H1 (cell line): ENCODE results near the gene KPNA4. TPM values are rescaled to one million over a fixed set of nuclear protein-coding genes. Genes with fewer than 3 reads are reported as not detected.
"Not testable (repeated sequence)": the region's sequence is repeated elsewhere in the genome, so short reads cannot be mapped to it uniquely, and the experiment has no call there.

ENCODE experiments used
- CTCF ChIA-PET: fragments of 300-600 bp; sonication (Branson Sonifier 250); formaldehyde crosslinking; loops from one replicate; lab custom pipeline; 2021; ENCODE audit not compliant: partially characterized antibody; lab: Charles Lee
- POLR2A ChIA-PET: fragments of 300-600 bp; sonication (Branson Sonifier 250); formaldehyde crosslinking; loops from one replicate; lab custom pipeline; 2021; ENCODE audit warnings: inconsistent platforms; ENCODE audit not compliant: partially characterized antibody; lab: Charles Lee
- DNase-seq, 2 experiments: peaks; one replicate each; pipeline versions ENCODE4 v3.0.0 to v3.0.0-alpha.2; 2010 to 2022; ENCODE audit warnings: low spot score in 2 of 2, low read depth in 1 of 2, mixed read lengths in 1 of 2
- FAIRE-seq: peaks from 2 replicates; lab custom pipeline; 2011; peaks lifted over from hg19 to GRCh38; lab: Jason Lieb, UNC
- H2AFZ ChIP-seq: 2 replicates; pipeline ENCODE4 v1.8.1; 2012; ENCODE audit warnings: low read length, inconsistent platforms
- H2AK5ac ChIP-seq: 2 replicates; pipeline ENCODE4 v1.6.1; 2013; ENCODE audit warnings: low read depth, low read length
- H2BK120ac ChIP-seq: replicated peaks from 2 replicates; pipeline ENCODE3; 2013; ENCODE audit warnings: low read depth, low read length, inconsistent platforms
- H2BK12ac ChIP-seq: 2 replicates; pipeline ENCODE4 v1.6.1; 2013; ENCODE audit warnings: low read depth, low read length
- H2BK15ac ChIP-seq: 2 replicates; pipeline ENCODE4 v1.6.1; 2013; ENCODE audit warnings: low read length
- H2BK20ac ChIP-seq: 2 replicates; pipeline ENCODE4 v1.6.1; 2013; ENCODE audit warnings: low read length
- H2BK5ac ChIP-seq: 2 replicates; pipeline ENCODE4 v1.6.1; 2013; ENCODE audit warnings: low read depth, low read length
- H3K14ac ChIP-seq: 2 replicates; pipeline ENCODE4 v1.6.1; 2013; ENCODE audit warnings: inconsistent platforms; ENCODE audit not compliant: insufficient read length
- H3K18ac ChIP-seq: 2 replicates; pipeline ENCODE4 v1.6.1; 2013; ENCODE audit warnings: low read length; ENCODE audit errors: extremely low read depth
- H3K23ac ChIP-seq: 2 replicates; pipeline ENCODE4 v1.6.1; 2013; ENCODE audit warnings: inconsistent platforms; ENCODE audit not compliant: insufficient read length
- H3K23me2 ChIP-seq: 2 replicates; pipeline ENCODE4 v1.6.1; 2013; ENCODE audit warnings: low read depth, low read length
- H3K27ac ChIP-seq: 2 replicates; pipeline ENCODE4 v1.6.1; 2011; ENCODE audit warnings: low read depth, low read length, inconsistent platforms
- H3K27me3 ChIP-seq, 4 experiments: replicated peaks in 1 of 4; 1 replicate in 1 of 4; 2 replicates in 3 of 4; pipeline versions ENCODE4 v1.6.1 to v1.8.1; 2011 to 2013; ENCODE audit warnings: low read length in 3 of 4, mild to moderate bottlenecking in 3 of 4, inconsistent platforms in 2 of 4, mixed read lengths in 2 of 4, moderate library complexity in 1 of 4; ENCODE audit not compliant: control insufficient read depth in 3 of 4, insufficient read depth in 3 of 4; ENCODE audit errors: extremely low read depth in 1 of 4
- H3K36me3 ChIP-seq, 4 experiments: 2 replicates each; pipeline versions ENCODE4 v1.6.1 to v1.8.1; 2011 to 2013; ENCODE audit warnings: mild to moderate bottlenecking in 4 of 4, low read length in 3 of 4, moderate library complexity in 2 of 4, control low read depth in 1 of 4, inconsistent platforms in 1 of 4; ENCODE audit not compliant: insufficient read depth in 4 of 4, control insufficient read depth in 2 of 4
- H3K4ac ChIP-seq: replicated peaks from 2 replicates; pipeline ENCODE3; 2013; ENCODE audit warnings: low read length, low read depth, mixed read lengths, inconsistent platforms; ENCODE audit not compliant: insufficient read length
- H3K4me1 ChIP-seq, 4 experiments: replicated peaks in 1 of 4; 1 replicate in 1 of 4; 2 replicates in 3 of 4; pipeline versions ENCODE4 v1.6.1 to v1.8.1; 2011 to 2013; ENCODE audit warnings: low read length in 3 of 4, inconsistent platforms in 2 of 4, mixed read lengths in 1 of 4; ENCODE audit not compliant: insufficient read depth in 4 of 4, control insufficient read depth in 3 of 4
- H3K4me2 ChIP-seq, 2 experiments: 2 replicates each; pipeline versions ENCODE4 v1.6.1 to v1.8.1; 2011 to 2013; ENCODE audit warnings: low read depth in 2 of 2, low read length in 2 of 2, control low read depth in 1 of 2, inconsistent platforms in 1 of 2, mild to moderate bottlenecking in 1 of 2; ENCODE audit not compliant: insufficient read depth in 1 of 2
- H3K4me3 ChIP-seq, 4 experiments: fragments of 200-600, 300-600 bp in 1 of 4; sonication (generic), shearing (Covaris generic), sonication (Bioruptor Twin) in 1 of 4; 2 replicates each; pipeline versions ENCODE4 v1.5.1 to v1.8.1; 2011 to 2016; ENCODE audit warnings: low read length in 4 of 4, low read depth in 3 of 4, control low read depth in 2 of 4, inconsistent platforms in 2 of 4, mild to moderate bottlenecking in 2 of 4, mixed read lengths in 1 of 4, moderate library complexity in 1 of 4; ENCODE audit not compliant: insufficient read depth in 2 of 4; ENCODE audit errors: extremely low read depth in 1 of 4
- H3K56ac ChIP-seq: replicated peaks from 2 replicates; pipeline ENCODE3; 2013; ENCODE audit warnings: low read depth, mild to moderate bottlenecking, mixed read lengths, low read length, inconsistent platforms; ENCODE audit not compliant: insufficient read length
- H3K79me1 ChIP-seq: 2 replicates; pipeline ENCODE4 v1.6.1; 2013; ENCODE audit warnings: low read depth, low read length, control low read depth
- H3K79me2 ChIP-seq, 2 experiments: 2 replicates each; pipeline versions ENCODE4 v1.6.1 to v1.8.1; 2012 to 2013; ENCODE audit warnings: low read length in 2 of 2, mild to moderate bottlenecking in 2 of 2, inconsistent platforms in 1 of 2; ENCODE audit not compliant: insufficient read depth in 2 of 2, control insufficient read depth in 1 of 2
- H3K9ac ChIP-seq, 4 experiments: replicated peaks in 1 of 4; 1 replicate in 1 of 4; 2 replicates in 3 of 4; pipeline versions ENCODE4 v1.6.1 to v1.8.1; 2011 to 2013; ENCODE audit warnings: low read depth in 3 of 4, low read length in 3 of 4, control low read depth in 2 of 4, mild to moderate bottlenecking in 2 of 4, moderate library complexity in 2 of 4, inconsistent platforms in 1 of 4; ENCODE audit errors: extremely low read depth in 1 of 4
- H3K9me3 ChIP-seq, 2 experiments: 2 replicates each; pipeline versions ENCODE4 v1.6.1 to v1.8.1; 2012 to 2013; ENCODE audit warnings: mild to moderate bottlenecking in 2 of 2, moderate library complexity in 2 of 2, control low read depth in 1 of 2, inconsistent platforms in 1 of 2, low read depth in 1 of 2, low read length in 1 of 2, mixed read lengths in 1 of 2; ENCODE audit not compliant: insufficient read depth in 2 of 2
- H4K20me1 ChIP-seq, 2 experiments: replicated peaks in 1 of 2; 2 replicates each; pipeline versions ENCODE3 to v1.8.1; 2011 to 2013; ENCODE audit warnings: inconsistent platforms in 2 of 2, low read length in 2 of 2, mild to moderate bottlenecking in 1 of 2; ENCODE audit not compliant: insufficient read depth in 2 of 2, control insufficient read depth in 1 of 2
- H4K5ac ChIP-seq: 2 replicates; pipeline ENCODE4 v1.6.1; 2013; ENCODE audit warnings: low read length, low read depth, mixed read lengths, inconsistent platforms; ENCODE audit not compliant: insufficient read length
- H4K8ac ChIP-seq: 2 replicates; pipeline ENCODE4 v1.8.0; 2013; ENCODE audit warnings: mild to moderate bottlenecking, moderate library complexity, low read length, inconsistent platforms; ENCODE audit not compliant: insufficient read depth; ENCODE audit errors: extremely low read depth
- H4K91ac ChIP-seq: replicated peaks from 2 replicates; pipeline ENCODE3; 2013; ENCODE audit warnings: low read length, mixed read lengths, inconsistent platforms; ENCODE audit not compliant: insufficient read length
- WGBS, 2 experiments: shearing (Covaris generic) in 1 of 2; methylation state at CpG; one replicate each; pipeline versions ENCODE4 v1.1.6 to v1.1.7; 2013 to 2015; ENCODE audit warnings: low lambda C conversion rate in 2 of 2, mixed read lengths in 2 of 2, inconsistent platforms in 1 of 2, low coverage in 1 of 2, missing lambda C conversion rate in 1 of 2; ENCODE audit not compliant: insufficient replicate concordance in 2 of 2, insufficient coverage in 1 of 2, insufficient read length in 1 of 2; ENCODE audit errors: extremely low coverage in 1 of 2, missing lambda C conversion rate in 1 of 2; 5-methylcytosine and 5-hydroxymethylcytosine counted together
- polyA plus RNA-seq, 7 experiments: library from polyadenylated mRNA; depleted of rRNA in 3 of 7; stranded (reverse) in 5 of 7; unstranded in 2 of 7; fragments of >200 nt in 5 of 7; fragments of 200-250 nt in 2 of 7; gene quantifications; 1 replicate in 5 of 7; 2 replicates in 1 of 7; 4 replicates in 1 of 7; pipeline versions ENCODE4 v1.2.1 to v1.2.3, GENCODE V29; 2011 to 2013; ENCODE audit warnings: missing spikeins in 2 of 7, mixed read lengths in 2 of 7
- total RNA-seq: library from RNA; stranded (reverse); fragmentation: NEBNext Ultra II Directional; extraction: Animal tissue kit (Norgen Biotek cat#: 25700); gene quantifications from 2 replicates; pipeline ENCODE4 v1.2.1, GENCODE V29; 2021

Gene KPNA4
- total and polyA plus RNA-seq, 2 of the 8 experiments (the other 6 are each of a cell fraction or from before 2014, with no cell fraction given): 13.2 to 81.9 TPM

- H3K23ac ChIP-seq, FAIRE-seq, H2BK120ac ChIP-seq, H3K27ac ChIP-seq, H3K23me2 ChIP-seq, H3K79me1 ChIP-seq, H4K8ac ChIP-seq, H3K4me1 ChIP-seq, H3K14ac ChIP-seq, H2BK12ac ChIP-seq, H3K9ac ChIP-seq, H3K4me3 ChIP-seq, H2AK5ac ChIP-seq, H3K18ac ChIP-seq, H3K9me3 ChIP-seq, POLR2A ChIA-PET, H2BK20ac ChIP-seq, H3K4ac ChIP-seq, H4K5ac ChIP-seq, H4K20me1 ChIP-seq, H2BK15ac ChIP-seq, H3K36me3 ChIP-seq, DNase-seq, H2BK5ac ChIP-seq, H2AFZ ChIP-seq, H3K4me2 ChIP-seq, H3K79me2 ChIP-seq, H4K91ac ChIP-seq, H3K27me3 ChIP-seq, H3K56ac ChIP-seq: not testable (repeated sequence)
- CTCF ChIA-PET: interaction anchor here (1.2 kb wide), 1 partner anchor 14 kb away, joined by 5 read pairs; no protein-coding TSS in a partner anchor
- WGBS, 2 experiments: 77% methylated on average over 3 of the region's 3 CpGs; no CpG with 5 or more reads in 1 of the 2 experiments
These were observed 38.5 kb upstream of the KPNA4 start for GRCh38 chr3:160603845-160604244.
